Left ventricle myocardium inferior (tissue), 1 donor: ENCODE results near the gene CNKSR3. TPM values are rescaled to one million over a fixed set of nuclear protein-coding genes. Genes with fewer than 3 reads are reported as not detected.

Experiments used
- DNase-seq: peaks from one replicate; pipeline ENCODE4 v3.0.0-alpha.2; 2020
- H3K27ac ChIP-seq: fragments of 200-600 bp; replicated peaks from 2 replicates; pipeline ENCODE4 v1.8.0; 2021
- H3K27me3 ChIP-seq: fragments of 200-600 bp; 2 replicates; pipeline ENCODE4 v1.8.0; 2021; ENCODE audit warnings: low read depth
- H3K36me3 ChIP-seq: fragments of 200-600 bp; 2 replicates; pipeline ENCODE4 v1.8.0; 2021
- H3K4me1 ChIP-seq: fragments of 200-600 bp; 2 replicates; pipeline ENCODE4 v1.8.0; 2021
- H3K4me3 ChIP-seq: fragments of 200-600 bp; 2 replicates; pipeline ENCODE4 v1.8.0; 2021; ENCODE audit warnings: mild to moderate bottlenecking, moderate library complexity
- H3K9me3 ChIP-seq: fragments of 200-600 bp; replicated peaks from 2 replicates; pipeline ENCODE4 v1.8.0; 2021
- CTCF ChIP-seq: fragments of 200-600 bp; IDR thresholded peaks from 2 replicates; pipeline ENCODE4 v1.8.0; 2021; ENCODE audit warnings: antibody characterized with exemption, mild to moderate bottlenecking, borderline replicate concordance
- intact Hi-C: fragments of 100-400 bp; cut with micrococcal nuclease; formaldehyde crosslinking; loops from one replicate; pipeline ENCODE4 v1.11.0; 2022
- long read RNA-seq: library from polyadenylated mRNA; unstranded; transcript quantifications from one replicate; pipeline ENCODE4 v2.0.0, GENCODE V29; 2021
- total RNA-seq: library from RNA; stranded (reverse); fragmentation: NEBNext Ultra II Directional; extraction: Animal tissue kit (Norgen Biotek cat#: 25700); gene quantifications from one replicate; pipeline ENCODE4 v1.2.1, GENCODE V29; 2021
- donor health status: DM: no; HTN: yes; CAD: no; lungs with severe emphysema.

The CNKSR3 gene
- total RNA-seq: 20.3 TPM
- long read RNA-seq, full-length matches to known transcripts: 30 of 42 reads
- long read RNA-seq, partial matches to known transcripts: 8 of 42 reads
- long read RNA-seq, other reads (novel, unspliced or antisense): 4 of 42 reads

- TF ChIP-seq CTCF: peak; percentile 28
- Histone ChIP-seq H3K36me3 (no peaks in the 10 kb centered on the region), H3K9me3 (no peaks in the 10 kb centered on the region), H3K27me3 (no peaks in the 10 kb centered on the region), H3K4me3 (peak within 1 kb of the TSS; percentile 94), H3K27ac (peak within 1 kb of the TSS; percentile 97), H3K4me1 (peaks cover 54% of the 10 kb centered on the region)
- intact Hi-C loops: no loop called here
- peak; percentile 84 for DNase-seq
These were observed at the start of gene CNKSR3 for GRCh38 chr6:154510144-154510905. Gene CNKSR3, minus strand, starts transcription at chr6:154510685. Its CDS starts 571 bp downstream, at chr6:154510114.

- intact Hi-C loops: no loop called here
- H3K27me3 ChIP-seq: no peaks in the 10 kb centered on the region
- no peak for TF ChIP-seq CTCF
These were observed 48.5 kb upstream of the CNKSR3 start for GRCh38 chr6:154558984-154559383.

GRCh38 chr6:154558513-154558912 lies 48.0 kb upstream of the CNKSR3 start:
- intact Hi-C loops: no loop called here
- no peak for DNase-seq
- peaks cover 9% of the 10 kb centered on the region for H3K4me1 ChIP-seq
- no peaks in the 10 kb centered on the region for H3K27me3 ChIP-seq
- no peak overlapping the region for H3K4me3 ChIP-seq
- H3K36me3 ChIP-seq: no peaks in the 10 kb centered on the region
- H3K27ac ChIP-seq: no peak overlapping the region
- TF ChIP-seq CTCF: no peak
- H3K9me3 ChIP-seq: no peaks in the 10 kb centered on the region

More at GRCh38 chr6:154558984-154559383, 48.5 kb upstream of the CNKSR3 start:
- H3K4me1 ChIP-seq: peaks cover 9% of the 10 kb centered on the region
- H3K36me3 ChIP-seq: no peaks in the 10 kb centered on the region
- no peak overlapping the region for H3K27ac ChIP-seq
- H3K9me3 ChIP-seq: no peaks in the 10 kb centered on the region
- H3K4me3 ChIP-seq: no peak overlapping the region
- DNase-seq: no peak

GRCh38 chr6:154555073-154555677 lies 44.7 kb upstream of the CNKSR3 start:
- intact Hi-C loops: no loop called here
- Histone ChIP-seq H3K27me3 (no peaks in the 10 kb centered on the region), H3K4me3 (no peak overlapping the region), H3K9me3 (no peaks in the 10 kb centered on the region), H3K36me3 (no peaks in the 10 kb centered on the region), H3K4me1 (peaks cover 9% of the 10 kb centered on the region), H3K27ac (peak overlapping the region; percentile 9)
- no peak for TF ChIP-seq CTCF
- DNase-seq: no peak

- Histone ChIP-seq H3K9me3 (no peaks in the 10 kb centered on the region), H3K27ac (peak overlapping the region; percentile 9), H3K4me1 (peaks cover 9% of the 10 kb centered on the region), H3K36me3 (no peaks in the 10 kb centered on the region), H3K4me3 (no peak overlapping the region), H3K27me3 (no peaks in the 10 kb centered on the region)
- no peak for TF ChIP-seq CTCF
- intact Hi-C loops: no loop called here
- no peak for DNase-seq
These were observed 44.0 kb upstream of the CNKSR3 start for GRCh38 chr6:154554491-154554890.
